NCI-H524 (cell line): ENCODE measurements around the gene MYO7B.
A peak's percentile ranks its signal among the peaks of the same experiment; 100 is the strongest.
"Not testable (repeated sequence)": the region's sequence is repeated elsewhere in the genome, so short reads cannot be mapped to it uniquely, and the experiment has no call there.

Experiments
- DNase-seq, 2 experiments: peaks; one replicate each; lab custom pipeline; 2025; lab: John Stamatoyannopoulos, UW

MYO7B gene

GRCh38 chr2:127524198-127524834 is 11.2 kb upstream of the MYO7B start:
- not testable (repeated sequence) for DNase-seq

- DNase-seq: peak in 1 of 2 experiments; percentile 9
Measured at GRCh38 chr2:127525691-127526131, 9.8 kb upstream of the MYO7B start.

GRCh38 chr2:127526132-127527000 is 9.1 kb upstream of the MYO7B start, which contains the start of gene IWS1:
IWS1 (minus strand) TSS chr2:127526489; CDS start chr2:127526208, 281 bp downstream.
- peak; percentile 92 to 94 for DNase-seq

GRCh38 chr2:127527001-127527804 is 8.3 kb upstream of the MYO7B start:
- DNase-seq: no peak

GRCh38 chr2:127528487-127528886 is 7.0 kb upstream of the MYO7B start:
- DNase-seq: peak in 1 of 2 experiments; percentile 31

- DNase-seq: not testable (repeated sequence)
Measured at GRCh38 chr2:127529416-127529815, 6.1 kb upstream of the MYO7B start.

- DNase-seq: no peak
Measured at GRCh38 chr2:127530245-127531140, 5.0 kb upstream of the MYO7B start.

- no peak for DNase-seq
Measured at GRCh38 chr2:127531221-127531648, 4.2 kb upstream of the MYO7B start.

GRCh38 chr2:127532296-127532695 is 3.2 kb upstream of the MYO7B start:
- DNase-seq: no peak

- DNase-seq: peak in 1 of 2 experiments; percentile 32
Measured at GRCh38 chr2:127535918-127536317, 435 bp downstream of the MYO7B start.

GRCh38 chr2:127536707-127537541 is 1.4 kb downstream of the MYO7B start:
- DNase-seq: no peak

- no peak for DNase-seq
Measured at GRCh38 chr2:127537644-127538043, 2.2 kb downstream of the MYO7B start.

GRCh38 chr2:127541809-127542208 is 6.3 kb downstream of the MYO7B start:
- peak in 1 of 2 experiments; percentile 27 for DNase-seq

GRCh38 chr2:127542231-127542630 is 6.7 kb downstream of the MYO7B start:
- peak; percentile 61 to 86 for DNase-seq

GRCh38 chr2:127543013-127543501 is 7.6 kb downstream of the MYO7B start:
- DNase-seq: peak; percentile 62 to 83

GRCh38 chr2:127545189-127545588 is 9.7 kb downstream of the MYO7B start:
- no peak for DNase-seq

GRCh38 chr2:127545796-127546195 is 10.3 kb downstream of the MYO7B start:
- DNase-seq: no peak

GRCh38 chr2:127546797-127547196 is 11.3 kb downstream of the MYO7B start:
- DNase-seq: no peak

- no peak for DNase-seq
Measured at GRCh38 chr2:127551221-127551930, 15.9 kb downstream of the MYO7B start.
